Measurements from ENCODE around the gene CDH13. TPM values are rescaled to one million over a fixed set of nuclear protein-coding genes. Genes with fewer than 3 reads are reported as not detected.

CDH13 gene
- total and polyA plus RNA-seq, 10 of the 15 experiments (the other 5 are each of a cell fraction or from before 2014, with no cell fraction given), result under 0.01 to 0.05 TPM; not detected in 8

DNA sequence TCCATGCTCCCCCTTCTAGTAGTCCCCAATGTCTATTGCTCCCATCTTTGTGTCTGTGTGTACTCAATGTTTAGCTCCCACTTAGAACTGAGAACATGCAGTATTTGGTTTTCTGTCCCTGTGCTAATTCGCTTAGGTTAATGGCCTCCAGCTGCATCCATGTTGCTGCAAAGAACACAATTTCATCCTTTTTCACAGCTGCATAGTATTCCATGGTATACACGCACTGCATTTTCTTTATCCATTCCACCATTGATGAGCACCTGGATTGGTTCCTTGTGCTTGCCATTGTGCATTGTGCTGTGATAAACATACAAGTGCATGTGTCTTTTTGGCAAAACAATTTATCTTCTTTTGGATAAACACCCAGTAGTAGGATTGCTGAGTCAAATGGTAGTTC lies 1104.0 kb downstream of the CDH13 start:
- Histone ChIP-seq H3K4me1 (ENCODE audit: control insufficient read depth, insufficient read depth, low read length) (no peaks in the 10 kb centered on the region), H3K9me3 (replicated peaks; ENCODE audit: control insufficient read depth, insufficient read depth, low read length) (peaks cover 2% of the 10 kb centered on the region; the same call in 2 of the 3 replicates), H3K27me3 (replicated peaks in 1 of 2; ENCODE audit: control insufficient read depth in 2 of 2, insufficient read depth in 2 of 2, low read length in 1 of 2) (no peaks in the 10 kb centered on the region), H2AFZ (ENCODE audit: control insufficient read depth, low read depth, low read length) (no peak overlapping the region), H3K27ac (ENCODE audit: control insufficient read depth, insufficient read depth) (no peak overlapping the region), H3K36me3 (ENCODE audit: control insufficient read depth in 2 of 2, insufficient read depth in 2 of 2, low read length in 1 of 2) (no peaks in the 10 kb centered on the region), H4K20me1 (ENCODE audit: control insufficient read depth, insufficient read depth) (no peaks in the 10 kb centered on the region), H3K4me3 (no peak overlapping the region), H3K79me2 (ENCODE audit: control insufficient read depth, insufficient read depth, low read length) (no peaks in the 10 kb centered on the region), H3K9ac (ENCODE audit: control insufficient read depth, insufficient read depth, low read length) (no peak overlapping the region), H3K4me2 (ENCODE audit: control insufficient read depth, insufficient read depth) (no peak overlapping the region)
- DNase-seq (ENCODE audit: low read depth, low spot score) (no peak), ATAC-seq (no peak), FAIRE-seq (no peak)
- ChIA-PET SMC1A (ENCODE audit: uncharacterized antibody, unreplicated experiment) (no interaction called here), POLR2A (no interaction called here), RAD21 (ENCODE audit: unreplicated experiment) (no interaction called here), CTCF (no interaction called here)
- TF ChIP-seq BRCA1 (IDR thresholded peaks at IDR 0.05; ENCODE audit: low read depth, low read length) (no peak), RCOR1 (conservative IDR thresholded peaks at IDR 0.05; ENCODE audit: low read depth, low read length) (no peak), RBBP5 (conservative IDR thresholded peaks at IDR 0.05) (no peak), STAT3 (IDR thresholded peaks at IDR 0.05; ENCODE audit: low read depth, low read length) (no peak), MEF2B (IDR thresholded peaks at IDR 0.05; ENCODE audit: partially characterized antibody, poor library complexity, severe bottlenecking) (no peak), NFXL1 (IDR thresholded peaks at IDR 0.05; ENCODE audit: borderline replicate concordance) (no peak)
- intact Hi-C loops (cut with micrococcal nuclease; ENCODE audit: unreplicated experiment), result no loop called here
- no TSS peak for BruUV-seq (replicated peaks)
- 0% methylated on average over 2 of the region's 2 CpGs for WGBS (ENCODE audit: insufficient coverage, insufficient replicate concordance, low lambda C conversion rate, missing lambda C conversion rate)
- in situ Hi-C loops (cut with MboI), result no loop called here

DNA sequence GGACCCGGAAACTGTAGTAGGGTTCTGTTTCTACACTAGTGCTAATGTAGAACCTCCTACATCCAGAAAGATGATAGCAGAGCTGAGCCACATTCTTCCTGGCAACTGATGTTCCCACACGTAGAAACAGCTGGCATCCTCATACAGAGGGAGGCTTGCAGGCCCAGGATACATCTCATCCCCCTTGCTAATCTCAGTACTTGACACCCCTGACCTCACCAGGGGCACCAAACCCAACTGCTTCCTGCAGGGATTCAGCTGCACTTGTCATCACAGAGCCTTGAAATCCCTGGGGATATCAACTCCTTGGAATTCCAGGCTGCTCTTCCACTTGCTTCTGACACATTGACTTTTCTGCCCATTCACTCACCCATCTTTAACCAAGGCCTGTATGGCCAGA lies 1105.8 kb downstream of the CDH13 start:
- H3K9me3 ChIP-seq (replicated peaks; ENCODE audit: control insufficient read depth, insufficient read depth, low read length), result peaks cover 2% of the 10 kb centered on the region; the same call in 2 of the 3 replicates
- H3K36me3 ChIP-seq (ENCODE audit: control insufficient read depth in 2 of 2, insufficient read depth in 2 of 2, low read length in 1 of 2), result no peaks in the 10 kb centered on the region
- ChIA-PET SMC1A (ENCODE audit: uncharacterized antibody, unreplicated experiment) (no interaction called here), POLR2A (interaction anchor here (0.6 kb wide), 1 partner anchor 161 kb away, joined by 7 read pairs; no protein-coding TSS in a partner anchor), RAD21 (ENCODE audit: unreplicated experiment) (no interaction called here), CTCF (no interaction called here)
- H3K4me3 ChIP-seq, result no peak overlapping the region
- FAIRE-seq, result no peak
- H3K9ac ChIP-seq (ENCODE audit: control insufficient read depth, insufficient read depth, low read length), result no peak overlapping the region
- no peak overlapping the region for H3K4me2 ChIP-seq (ENCODE audit: control insufficient read depth, insufficient read depth)
- no peaks in the 10 kb centered on the region for H3K27me3 ChIP-seq (replicated peaks in 1 of 2; ENCODE audit: control insufficient read depth in 2 of 2, insufficient read depth in 2 of 2, low read length in 1 of 2)
- WGBS (ENCODE audit: insufficient coverage, insufficient replicate concordance, low lambda C conversion rate, missing lambda C conversion rate), result 68% methylated on average over 2 of the region's 2 CpGs
- no peak for ATAC-seq
- no peak overlapping the region for H3K27ac ChIP-seq (ENCODE audit: control insufficient read depth, insufficient read depth)
- no peaks in the 10 kb centered on the region for H3K4me1 ChIP-seq (ENCODE audit: control insufficient read depth, insufficient read depth, low read length)
- no TSS peak for BruUV-seq (replicated peaks)
- TF ChIP-seq TCF12 (IDR thresholded peaks at IDR 0.05; ENCODE audit: low read depth, low read length) (no peak), RFX5 (IDR thresholded peaks at IDR 0.05; ENCODE audit: low read depth, low read length) (no peak), SREBF1 (IDR thresholded peaks at IDR 0.05; ENCODE audit: low read length) (no peak), CREB1 (IDR thresholded peaks at IDR 0.05; ENCODE audit: low read depth) (no peak), HCFC1 (IDR thresholded peaks at IDR 0.05; ENCODE audit: low read length) (no peak), ZNF207 (IDR thresholded peaks at IDR 0.05; ENCODE audit: borderline replicate concordance) (no peak), NFYB (IDR thresholded peaks at IDR 0.05; ENCODE audit: insufficient read depth, low read depth, low read length) (no peak), RCOR1 (conservative IDR thresholded peaks at IDR 0.05; ENCODE audit: low read depth, low read length) (no peak), SMAD5 (IDR thresholded peaks at IDR 0.05; ENCODE audit: low read depth) (no peak), ZZZ3 (IDR thresholded peaks at IDR 0.05; ENCODE audit: control insufficient read depth, insufficient read length, low read depth) (no peak), ZNF622 (IDR thresholded peaks at IDR 0.05) (no peak)
- TF ChIP-seq, protein P1, sequence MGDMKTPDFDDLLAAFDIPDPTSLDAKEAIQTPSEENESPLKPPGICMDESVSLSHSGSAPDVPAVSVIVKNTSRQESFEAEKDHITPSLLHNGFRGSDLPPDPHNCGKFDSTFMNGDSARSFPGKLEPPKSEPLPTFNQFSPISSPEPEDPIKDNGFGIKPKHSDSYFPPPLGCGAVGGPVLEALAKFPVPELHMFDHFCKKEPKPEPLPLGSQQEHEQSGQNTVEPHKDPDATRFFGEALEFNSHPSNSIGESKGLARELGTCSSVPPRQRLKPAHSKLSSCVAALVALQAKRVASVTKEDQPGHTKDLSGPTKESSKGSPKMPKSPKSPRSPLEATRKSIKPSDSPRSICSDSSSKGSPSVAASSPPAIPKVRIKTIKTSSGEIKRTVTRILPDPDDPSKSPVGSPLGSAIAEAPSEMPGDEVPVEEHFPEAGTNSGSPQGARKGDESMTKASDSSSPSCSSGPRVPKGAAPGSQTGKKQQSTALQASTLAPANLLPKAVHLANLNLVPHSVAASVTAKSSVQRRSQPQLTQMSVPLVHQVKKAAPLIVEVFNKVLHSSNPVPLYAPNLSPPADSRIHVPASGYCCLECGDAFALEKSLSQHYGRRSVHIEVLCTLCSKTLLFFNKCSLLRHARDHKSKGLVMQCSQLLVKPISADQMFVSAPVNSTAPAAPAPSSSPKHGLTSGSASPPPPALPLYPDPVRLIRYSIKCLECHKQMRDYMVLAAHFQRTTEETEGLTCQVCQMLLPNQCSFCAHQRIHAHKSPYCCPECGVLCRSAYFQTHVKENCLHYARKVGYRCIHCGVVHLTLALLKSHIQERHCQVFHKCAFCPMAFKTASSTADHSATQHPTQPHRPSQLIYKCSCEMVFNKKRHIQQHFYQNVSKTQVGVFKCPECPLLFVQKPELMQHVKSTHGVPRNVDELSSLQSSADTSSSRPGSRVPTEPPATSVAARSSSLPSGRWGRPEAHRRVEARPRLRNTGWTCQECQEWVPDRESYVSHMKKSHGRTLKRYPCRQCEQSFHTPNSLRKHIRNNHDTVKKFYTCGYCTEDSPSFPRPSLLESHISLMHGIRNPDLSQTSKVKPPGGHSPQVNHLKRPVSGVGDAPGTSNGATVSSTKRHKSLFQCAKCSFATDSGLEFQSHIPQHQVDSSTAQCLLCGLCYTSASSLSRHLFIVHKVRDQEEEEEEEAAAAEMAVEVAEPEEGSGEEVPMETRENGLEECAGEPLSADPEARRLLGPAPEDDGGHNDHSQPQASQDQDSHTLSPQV (IDR thresholded peaks at IDR 0.05), result no peak
- intact Hi-C loops (cut with micrococcal nuclease; ENCODE audit: unreplicated experiment) (no loop called here), in situ Hi-C loops (cut with MboI) (no loop called here)
- no peak overlapping the region for H2AFZ ChIP-seq (ENCODE audit: control insufficient read depth, low read depth, low read length)
- DNase-seq (ENCODE audit: low read depth, low spot score), result no peak
- no peaks in the 10 kb centered on the region for H3K79me2 ChIP-seq (ENCODE audit: control insufficient read depth, insufficient read depth, low read length)
- H4K20me1 ChIP-seq (ENCODE audit: control insufficient read depth, insufficient read depth), result no peaks in the 10 kb centered on the region
